Measurements from ENCODE around the gene ABTB2. TPM values are rescaled to one million over a fixed set of nuclear protein-coding genes. Genes with fewer than 3 reads are reported as not detected.

The ABTB2 gene
- total and polyA plus RNA-seq, 2 of the 8 experiments (the other 6 are each of a cell fraction or from before 2014, with no cell fraction given) = 7.7 to 10.2 TPM

DNA sequence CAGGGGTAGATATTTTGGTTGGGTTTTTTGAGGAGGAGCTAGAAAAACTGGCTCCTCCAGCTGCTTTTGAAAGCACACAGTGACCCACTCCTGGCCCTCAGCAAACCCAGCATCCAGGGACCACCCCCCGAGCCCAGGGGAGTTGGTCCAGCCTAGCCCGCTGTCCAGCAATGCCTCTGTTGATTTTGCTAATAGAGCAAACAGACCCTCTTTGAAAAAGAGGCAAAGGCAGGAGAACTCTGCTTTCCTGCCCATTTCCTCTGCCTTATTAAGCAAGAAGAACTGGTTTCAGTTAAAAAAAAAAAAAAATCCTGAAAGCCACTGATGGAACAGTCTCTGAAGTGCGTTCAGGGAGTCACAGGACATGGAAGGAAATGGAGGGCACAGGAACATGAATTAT lies 25.3 kb downstream of the ABTB2 start:
- Histone ChIP-seq H2AFZ (ENCODE audit: low read length) (no peak overlapping the region), H2BK120ac (replicated peaks; ENCODE audit: low read depth, low read length) (no peak overlapping the region), H3K4ac (replicated peaks; ENCODE audit: insufficient read length, low read depth, low read length) (no peak overlapping the region), H2BK5ac (ENCODE audit: low read depth, low read length) (no peak overlapping the region), H4K20me1 (replicated peaks in 1 of 2; ENCODE audit: control insufficient read depth in 1 of 2, insufficient read depth in 2 of 2, low read length in 2 of 2) (peaks cover 0 to 3% of the 10 kb centered on the region in 2 experiments), H3K23me2 (ENCODE audit: low read depth, low read length) (no peaks in the 10 kb centered on the region), H3K79me2 (ENCODE audit: control insufficient read depth in 1 of 2, insufficient read depth in 2 of 2, low read length in 2 of 2) (peaks cover 0 to 4% of the 10 kb centered on the region in 2 experiments; a peak in 1 of 4 replicates), H4K8ac (ENCODE audit: extremely low read depth, insufficient read depth, low read length) (no peak overlapping the region), H3K79me1 (ENCODE audit: low read depth, low read length) (no peaks in the 10 kb centered on the region), H3K27ac (ENCODE audit: low read depth, low read length) (no peak overlapping the region), H2BK12ac (ENCODE audit: low read depth, low read length) (no peak overlapping the region), H4K91ac (replicated peaks; ENCODE audit: insufficient read length, low read length) (no peak overlapping the region), H3K9ac (replicated peaks in 1 of 4; ENCODE audit: extremely low read depth in 1 of 4, low read depth in 3 of 4, low read length in 3 of 4) (no peak overlapping the region), H3K18ac (ENCODE audit: extremely low read depth, low read length) (no peak overlapping the region), H2BK20ac (ENCODE audit: low read length) (no peak overlapping the region), H3K4me3 (ENCODE audit: extremely low read depth in 1 of 4, insufficient read depth in 2 of 4, low read depth in 3 of 4, low read length in 4 of 4) (no peak overlapping the region), H3K27me3 (replicated peaks in 1 of 4; ENCODE audit: control insufficient read depth in 3 of 4, extremely low read depth in 1 of 4, insufficient read depth in 3 of 4, low read length in 3 of 4) (no peaks in the 10 kb centered on the region), H3K4me1 (replicated peaks in 1 of 4; ENCODE audit: control insufficient read depth in 3 of 4, insufficient read depth in 4 of 4, low read length in 3 of 4) (peaks cover 0 to 3% (median 2%) of the 10 kb centered on the region in 4 experiments; a peak in 4 of 7 replicates), H4K5ac (ENCODE audit: insufficient read length, low read depth, low read length) (no peak overlapping the region), H3K14ac (ENCODE audit: insufficient read length) (no peak overlapping the region), H2BK15ac (ENCODE audit: low read length) (no peak overlapping the region), H3K56ac (replicated peaks; ENCODE audit: insufficient read length, low read depth, low read length) (no peak overlapping the region), H3K9me3 (ENCODE audit: insufficient read depth in 2 of 2, low read depth in 1 of 2, low read length in 1 of 2) (no peaks in the 10 kb centered on the region), H3K23ac (ENCODE audit: insufficient read length) (no peak overlapping the region), H3K4me2 (ENCODE audit: insufficient read depth in 1 of 2, low read depth in 2 of 2, low read length in 2 of 2) (no peak overlapping the region), H3K36me3 (ENCODE audit: control insufficient read depth in 2 of 4, insufficient read depth in 4 of 4, low read length in 3 of 4) (no peaks in the 10 kb centered on the region), H2AK5ac (ENCODE audit: low read depth, low read length) (no peak overlapping the region)
- FAIRE-seq (no peak), DNase-seq (ENCODE audit: low read depth in 1 of 2, low spot score in 2 of 2) (no peak)
- ChIA-PET CTCF (ENCODE audit: partially characterized antibody) (interaction anchor here (0.8 to 1.4 kb wide), 3 partner anchors 13 to 23 kb away, joined by 3 to 4 read pairs (median 3); no protein-coding TSS in a partner anchor), POLR2A (ENCODE audit: partially characterized antibody) (no interaction called here)
- 80% methylated on average over 3 of the region's 3 CpGs; no CpG with 5 or more reads in 1 of the 2 experiments for WGBS, 2 experiments (ENCODE audit: extremely low coverage in 1 of 2, insufficient coverage in 1 of 2, insufficient read length in 1 of 2, insufficient replicate concordance in 2 of 2, low coverage in 1 of 2, low lambda C conversion rate in 2 of 2, missing lambda C conversion rate in 1 of 2)
